Measurements from ENCODE around the gene RNF125. TPM values are rescaled to one million over a fixed set of nuclear protein-coding genes. Genes with fewer than 3 reads are reported as not detected.

The RNF125 gene
- 0.18 to 1.1 TPM (median 0.47 TPM) in 5 replicates for total RNA-seq (2022; extraction: Qiagen RNA extraction; ENCODE audit: low read depth)

GRCh38 chr18:32018331-32019250 is at the start of gene RNF125:
TSS of gene RNF125 (plus strand) at chr18:32018825. CDS start at chr18:32018864, 39 bp downstream.

DNA sequence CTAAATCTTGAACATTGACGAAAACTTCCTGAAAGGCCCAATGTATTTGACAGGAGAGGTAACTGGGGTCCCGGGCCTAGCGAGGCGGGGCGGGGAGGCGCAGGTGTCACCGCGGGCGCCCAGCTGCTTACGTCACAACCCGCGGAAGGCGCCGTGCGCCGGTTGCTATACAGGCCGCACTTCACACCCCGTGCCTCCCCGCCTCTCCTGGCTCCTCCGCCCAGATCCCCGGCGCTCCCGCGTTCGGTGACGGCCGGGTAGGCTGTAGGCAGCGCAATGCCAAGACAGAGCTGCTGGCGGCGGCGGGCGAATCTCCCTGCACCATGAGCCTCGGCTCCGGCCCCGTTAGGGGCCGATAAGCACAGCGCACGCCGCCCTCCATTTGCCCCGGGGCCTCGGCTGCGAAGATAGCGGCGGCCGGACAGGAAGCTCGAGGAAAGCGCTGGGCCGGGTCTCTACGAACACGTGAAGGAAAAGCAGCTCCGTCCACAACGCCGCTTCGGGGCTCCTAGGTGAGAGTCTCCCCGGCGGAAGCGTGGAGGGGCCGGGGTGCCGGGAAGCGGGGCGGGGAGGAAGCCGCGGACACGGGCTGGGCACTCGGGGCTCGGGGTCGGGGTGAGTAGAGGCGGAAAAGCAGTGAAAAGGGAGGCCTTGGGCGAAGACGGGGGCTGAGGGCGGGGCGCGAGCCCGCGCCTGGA is 73.2 kb downstream of the RNF125 start, which contains the start of gene RNF138:
TSS of gene RNF138 (plus strand) at position 151 of the 698 bp plus-strand sequence. CDS start 903 bp downstream, outside the sequence.

Other genes starting within 250 kb of the RNF125 start
- 9.5 to 13.7 TPM (median 12.4 TPM) in 5 replicates for gene TRAPPC8, start 75.7 kb upstream of the RNF125 start, total RNA-seq (2022; extraction: Qiagen RNA extraction; ENCODE audit: low read depth)
- 8.6 to 17.1 TPM (median 13.7 TPM) in 5 replicates for gene RNF138, start 73.0 kb downstream of the RNF125 start, total RNA-seq (2022; extraction: Qiagen RNA extraction; ENCODE audit: low read depth)
- gene MEP1B, start 171.2 kb downstream of the RNF125 start, total RNA-seq (2022; extraction: Qiagen RNA extraction; ENCODE audit: low read depth) = 0.09 TPM in 1 of 5 replicates, not detected in the others